ENCODE measurements around the gene CCS.
"Not testable (repeated sequence)": the region's sequence is repeated elsewhere in the genome, so short reads cannot be mapped to it uniquely, and the experiment has no call there.

The CCS gene

GRCh38 chr11:66626382-66626781 is 33.4 kb downstream of the CCS start:
- no peak for DNase-seq (ENCODE audit: low read depth)

DNA sequence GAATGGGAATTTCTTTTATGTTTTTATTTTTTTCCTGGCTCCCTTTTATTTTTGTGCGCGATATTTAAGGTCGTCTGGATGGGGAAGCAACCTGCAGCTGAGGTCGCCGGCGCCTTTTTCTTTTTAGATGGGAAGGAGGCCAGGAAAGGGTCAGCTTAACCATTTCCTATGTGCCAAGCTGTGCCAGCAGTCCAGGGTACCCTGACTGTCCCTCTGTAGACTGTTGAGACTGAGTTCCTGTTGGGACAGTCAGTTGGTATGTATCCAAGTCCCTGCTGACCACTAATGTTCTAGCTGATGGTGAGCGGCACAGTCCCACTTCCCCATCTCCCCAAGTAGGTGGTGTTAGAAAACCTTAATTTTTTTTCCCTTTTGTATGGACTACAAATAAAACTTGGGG is 33.9 kb downstream of the CCS start:
- DNase-seq (ENCODE audit: low read depth): no peak

GRCh38 chr11:66628061-66628603 is 35.1 kb downstream of the CCS start:
- DNase-seq (ENCODE audit: low read depth): no peak

DNA sequence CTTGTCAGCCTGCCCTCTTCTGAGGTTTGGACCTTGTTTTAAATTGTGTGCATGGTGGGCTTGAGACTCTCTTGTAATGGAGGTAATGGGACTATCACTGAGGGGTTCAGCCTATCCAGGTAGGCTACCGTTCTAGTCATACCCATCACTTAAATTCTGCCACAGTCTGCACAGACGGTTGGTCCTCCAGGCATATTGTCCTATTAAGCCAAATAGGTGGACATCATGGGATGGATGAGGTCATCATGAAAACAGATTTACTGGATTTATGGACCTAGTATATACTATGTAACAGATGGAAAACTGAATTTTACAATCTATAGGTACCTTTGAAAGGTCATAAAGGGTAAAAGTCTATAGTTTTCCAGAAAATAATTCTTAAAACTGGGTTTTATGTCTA is 36.4 kb downstream of the CCS start:
- no peak for DNase-seq (ENCODE audit: low read depth)

DNA sequence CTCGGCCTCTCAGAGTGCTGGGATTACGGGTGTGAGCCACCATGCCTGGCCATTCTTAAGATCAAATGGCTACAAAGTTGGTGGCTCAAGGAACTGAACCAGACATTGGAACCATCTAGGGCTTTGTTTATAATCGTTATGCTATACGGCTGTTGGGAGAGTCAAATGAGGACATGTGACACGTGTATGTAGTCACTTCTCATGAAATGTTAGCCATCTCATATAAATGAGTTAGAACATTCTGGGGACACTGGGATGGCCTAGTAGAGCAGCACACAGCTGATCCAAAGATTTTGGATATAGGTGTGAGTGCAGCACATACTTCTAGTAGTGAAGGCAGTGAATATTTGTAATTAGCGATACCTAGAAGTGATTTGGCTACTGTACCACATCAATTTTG is 38.9 kb downstream of the CCS start:
- DNase-seq (ENCODE audit: low read depth): no peak

DNA sequence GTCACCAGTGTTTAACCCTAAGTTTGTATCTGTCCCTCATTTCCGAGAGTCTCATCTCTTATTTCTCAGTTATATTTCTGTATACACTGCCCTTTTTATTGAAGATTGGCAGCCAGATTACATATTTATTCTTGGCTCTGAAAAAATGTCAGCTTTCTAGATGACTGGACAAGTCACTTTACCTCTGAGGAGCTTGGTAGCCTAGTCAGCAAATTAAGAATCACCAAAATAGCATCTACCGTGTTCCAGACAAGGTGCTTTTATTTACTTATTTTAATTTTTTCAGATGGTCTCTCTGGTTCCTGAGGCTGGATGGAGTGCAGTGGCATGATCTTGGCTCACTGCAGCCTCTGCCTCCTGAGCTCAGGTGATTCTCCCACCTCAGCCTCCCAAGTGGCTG is 40.0 kb downstream of the CCS start:
- no peak for DNase-seq (ENCODE audit: low read depth)

DNA sequence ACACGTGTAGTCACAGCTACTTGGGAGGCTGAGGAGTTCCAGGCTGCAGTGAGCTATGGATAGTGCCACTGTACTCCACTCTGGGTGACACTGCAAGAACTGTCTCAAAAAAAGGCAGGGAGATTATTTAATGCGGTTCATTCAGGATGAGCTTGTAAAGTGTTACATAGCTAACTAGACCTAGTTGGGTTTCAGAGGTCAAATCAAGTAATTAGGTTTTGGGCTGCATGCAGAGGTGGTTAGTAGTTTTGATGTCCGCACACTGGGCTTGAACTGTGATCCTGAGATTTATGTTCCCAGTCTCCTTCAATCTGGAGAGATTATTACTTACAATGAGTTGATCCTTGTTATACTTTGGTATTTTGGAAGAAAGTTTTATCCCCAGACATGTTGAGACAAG is 43.4 kb downstream of the CCS start:
- no peak for DNase-seq (ENCODE audit: low read depth)

- DNase-seq (ENCODE audit: low read depth): no peak
These were observed 44.7 kb downstream of the CCS start for GRCh38 chr11:66637557-66638176.

GRCh38 chr11:66638177-66639065 is 45.4 kb downstream of the CCS start, which contains the start of gene RBM4:
RBM4 (plus strand) TSS chr11:66638703; CDS start chr11:66639712, 1,009 bp downstream.
- peak; percentile 91 for DNase-seq (ENCODE audit: low read depth)

- no peak for DNase-seq (ENCODE audit: low read depth)
These were observed 46.3 kb downstream of the CCS start for GRCh38 chr11:66639066-66639813.

GRCh38 chr11:66639814-66640340 is 46.9 kb downstream of the CCS start:
- not testable (repeated sequence) for DNase-seq (ENCODE audit: low read depth)

DNA sequence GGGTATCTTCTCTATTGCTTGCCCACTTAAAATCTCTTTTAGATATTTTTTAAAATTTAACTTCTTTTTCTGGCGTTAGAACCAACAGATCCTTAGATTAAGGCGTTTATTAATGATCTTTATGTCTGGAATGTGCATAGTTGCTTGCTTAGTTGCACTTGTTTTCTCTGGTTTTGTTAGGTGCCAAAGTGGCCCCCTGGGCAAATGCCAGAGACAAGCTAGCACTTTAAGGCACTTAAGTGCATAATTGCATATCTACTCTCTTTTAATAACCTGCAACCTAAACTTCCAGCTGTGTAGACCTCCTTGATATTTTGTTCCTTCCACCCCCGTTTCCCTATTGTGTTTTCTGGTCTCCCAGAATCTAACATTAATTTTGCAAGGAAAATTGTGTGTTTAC is 48.8 kb downstream of the CCS start:
- DNase-seq (ENCODE audit: low read depth): no peak

GRCh38 chr11:66643745-66644437 is 50.9 kb downstream of the CCS start:
- no peak for DNase-seq (ENCODE audit: low read depth)

DNA sequence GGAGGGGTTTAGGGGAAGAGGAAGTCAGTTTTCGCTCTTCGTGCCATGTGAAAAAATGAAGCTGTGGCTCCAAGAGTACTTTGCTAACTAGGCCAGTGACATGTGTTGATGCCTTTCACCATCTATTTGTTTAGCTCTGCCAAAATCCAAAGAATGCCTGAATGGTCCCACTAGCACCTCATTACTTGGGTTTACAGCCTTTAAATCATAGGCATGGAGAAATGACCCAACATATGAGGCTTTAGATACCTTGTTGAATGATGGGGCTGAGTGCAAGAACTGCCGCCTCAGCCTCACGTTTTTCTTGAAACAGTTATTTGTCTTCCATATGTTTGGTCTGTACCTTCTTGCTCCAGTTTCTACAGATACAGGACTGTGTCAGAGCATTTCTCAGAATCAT is 53.8 kb downstream of the CCS start:
- DNase-seq (ENCODE audit: low read depth): no peak

GRCh38 chr11:66649903-66650302 is 56.9 kb downstream of the CCS start:
- DNase-seq (ENCODE audit: low read depth): no peak

DNA sequence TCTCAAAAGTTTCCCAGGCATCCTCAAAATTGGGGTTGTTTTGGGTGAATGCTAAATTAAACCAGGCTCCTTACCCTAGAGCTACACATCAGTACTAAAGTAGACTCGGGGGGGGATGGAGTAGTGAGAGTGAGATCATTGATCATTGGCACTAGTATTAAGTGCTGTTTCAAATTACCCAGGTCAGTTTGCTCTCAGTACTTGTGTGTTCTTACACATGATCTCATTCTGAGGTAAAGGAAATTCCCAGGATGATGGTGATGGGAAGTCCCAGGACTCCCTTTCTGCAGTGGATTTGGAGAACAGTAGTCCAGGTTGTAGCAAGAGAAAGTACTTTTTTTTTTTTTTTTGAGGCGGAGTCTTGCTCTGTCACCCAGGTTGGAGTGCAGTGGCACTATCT is 58.0 kb downstream of the CCS start:
- DNase-seq (ENCODE audit: low read depth): no peak

GRCh38 chr11:66652651-66653050 is 59.7 kb downstream of the CCS start:
- DNase-seq (ENCODE audit: low read depth): no peak

- no peak for DNase-seq (ENCODE audit: low read depth)
These were observed 60.1 kb downstream of the CCS start for GRCh38 chr11:66653123-66653522.
